Astrocyte of the hippocampus (primary cell): ENCODE data around the gene MRPL33.
A peak's percentile ranks its signal among the peaks of the same experiment; 100 is the strongest.

Experiments used
- DNase-seq: peaks from one replicate; pipeline ENCODE4 v3.0.0; 2011; ENCODE audit warnings: low read depth, low spot score

MRPL33 gene

DNA sequence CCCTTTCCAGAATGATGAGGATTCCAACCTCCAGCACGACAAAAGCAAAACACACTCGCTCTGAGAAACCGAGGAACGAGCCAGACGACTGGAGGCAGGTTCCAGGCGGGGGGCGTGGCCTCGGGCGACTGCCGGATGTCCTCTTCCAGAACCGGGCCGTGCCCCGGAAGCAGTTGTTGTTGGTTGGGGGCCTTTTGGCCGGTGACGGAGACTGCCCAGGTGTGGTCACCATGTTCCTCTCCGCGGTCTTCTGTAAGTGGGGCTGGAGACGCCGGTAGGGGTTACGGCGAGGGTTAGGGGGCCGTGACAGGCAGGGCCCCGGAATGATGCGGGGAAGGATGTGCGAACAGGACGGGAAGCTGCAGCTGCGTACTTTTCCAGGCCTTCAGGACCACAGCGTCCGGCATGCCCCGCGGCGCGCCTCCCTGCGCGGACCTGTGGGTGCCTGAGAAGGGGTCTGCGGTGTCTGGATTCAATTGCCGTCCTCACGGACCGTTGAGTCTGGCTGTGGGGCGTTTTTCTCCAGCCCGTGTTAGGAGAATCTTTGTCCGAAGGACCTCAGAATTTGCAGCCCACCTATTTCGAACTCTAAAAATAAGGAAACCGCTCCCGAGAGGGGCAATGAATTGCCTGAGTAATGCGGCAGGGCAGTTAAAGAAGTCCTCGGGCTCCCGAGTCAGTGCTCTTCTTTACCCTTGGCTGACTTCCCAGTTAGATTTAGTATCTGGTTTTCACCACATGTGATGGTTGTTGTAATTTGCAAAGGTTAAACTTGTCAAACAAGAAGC lies at the start of gene MRPL33:
MRPL33 (plus strand) TSS at position 172 of the 788 bp plus-strand sequence; CDS start at position 231, 59 bp downstream.
- peak; percentile 97 for DNase-seq

DNA sequence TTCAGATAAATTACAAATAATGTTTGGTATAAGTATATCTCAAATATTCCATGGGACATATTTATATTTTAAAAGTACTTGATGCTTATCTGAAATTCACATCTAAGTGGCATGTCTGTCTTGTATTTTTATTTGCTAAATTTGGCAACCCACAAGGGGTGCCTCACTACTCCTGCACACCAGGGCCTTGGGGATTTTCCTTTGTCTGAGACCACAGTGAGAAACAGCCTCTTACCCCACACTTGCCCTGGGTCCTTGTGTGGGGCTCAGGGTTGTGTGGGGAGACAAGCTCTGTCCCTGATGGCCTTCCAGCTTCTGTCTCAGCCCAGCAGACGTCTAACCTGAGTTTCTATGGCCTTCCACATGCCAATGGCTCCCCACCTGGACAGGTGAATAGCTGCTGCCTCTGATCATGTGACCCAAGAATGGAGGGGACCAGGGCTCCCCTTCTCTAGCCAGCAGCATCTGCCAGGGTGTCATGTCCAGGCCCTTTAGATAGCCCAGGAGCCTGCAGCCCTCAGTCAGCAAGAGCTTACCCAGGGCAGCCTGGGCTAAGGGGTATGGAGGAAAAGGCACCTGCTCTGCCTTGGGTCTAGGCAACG lies 49.5 kb upstream of the MRPL33 start:
- no peak for DNase-seq

DNA sequence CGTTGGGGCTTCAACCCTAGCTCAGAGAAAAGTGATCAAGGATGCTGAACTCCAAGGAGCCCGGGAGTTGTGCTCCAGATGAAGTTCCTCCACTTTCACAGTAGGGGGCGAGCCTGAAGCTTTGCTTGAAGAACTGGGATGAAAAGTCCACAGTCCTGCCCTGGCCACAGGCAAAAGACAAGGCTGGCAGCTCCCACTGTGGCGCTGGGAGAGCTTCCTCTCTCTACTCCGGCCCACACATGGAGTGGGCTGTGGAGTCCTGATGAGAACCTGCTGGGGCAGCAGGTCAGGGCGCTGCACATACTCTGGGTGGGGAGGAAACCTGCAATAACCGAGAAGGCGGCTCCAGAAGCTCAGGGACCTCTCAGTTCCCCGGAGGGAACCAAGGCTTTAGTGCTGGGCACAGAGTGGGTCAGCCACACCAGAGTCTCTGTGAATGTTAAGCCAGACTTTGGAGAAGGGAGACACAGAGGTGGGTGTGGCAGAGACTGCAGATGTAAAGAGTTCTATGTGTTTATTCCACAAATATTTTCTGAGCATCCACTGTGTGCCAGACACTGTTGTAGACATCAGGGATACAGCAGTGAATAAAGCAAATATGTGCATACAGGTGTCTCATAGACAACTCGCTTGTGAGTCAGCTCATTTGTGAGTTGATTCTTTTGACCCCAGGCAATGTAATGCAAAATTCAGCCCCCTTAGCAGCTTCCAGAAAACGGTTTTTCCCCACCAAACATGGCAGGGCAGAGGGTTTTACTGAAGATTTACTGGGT lies 48.0 kb upstream of the MRPL33 start:
- DNase-seq: peak; percentile 85

DNA sequence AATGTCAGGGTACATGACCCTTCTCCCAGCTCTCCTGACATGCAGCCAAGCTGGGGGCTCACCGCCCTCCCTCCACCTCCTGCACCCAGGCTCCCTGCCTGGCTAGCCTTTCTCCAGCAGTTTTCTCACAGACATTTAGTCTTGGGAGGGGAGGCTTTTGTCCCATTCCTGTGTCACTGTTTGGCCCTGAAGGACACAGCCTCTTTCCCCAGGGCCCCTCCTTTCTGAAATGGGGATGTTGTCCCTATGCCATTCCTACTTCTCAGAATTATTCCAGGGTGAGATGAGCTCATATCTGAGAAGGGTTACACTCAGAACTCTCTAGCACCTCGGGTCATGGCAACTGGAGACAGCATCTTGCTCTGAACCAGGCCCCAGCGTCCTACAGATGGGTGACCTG lies 47.3 kb upstream of the MRPL33 start:
- no peak for DNase-seq

DNA sequence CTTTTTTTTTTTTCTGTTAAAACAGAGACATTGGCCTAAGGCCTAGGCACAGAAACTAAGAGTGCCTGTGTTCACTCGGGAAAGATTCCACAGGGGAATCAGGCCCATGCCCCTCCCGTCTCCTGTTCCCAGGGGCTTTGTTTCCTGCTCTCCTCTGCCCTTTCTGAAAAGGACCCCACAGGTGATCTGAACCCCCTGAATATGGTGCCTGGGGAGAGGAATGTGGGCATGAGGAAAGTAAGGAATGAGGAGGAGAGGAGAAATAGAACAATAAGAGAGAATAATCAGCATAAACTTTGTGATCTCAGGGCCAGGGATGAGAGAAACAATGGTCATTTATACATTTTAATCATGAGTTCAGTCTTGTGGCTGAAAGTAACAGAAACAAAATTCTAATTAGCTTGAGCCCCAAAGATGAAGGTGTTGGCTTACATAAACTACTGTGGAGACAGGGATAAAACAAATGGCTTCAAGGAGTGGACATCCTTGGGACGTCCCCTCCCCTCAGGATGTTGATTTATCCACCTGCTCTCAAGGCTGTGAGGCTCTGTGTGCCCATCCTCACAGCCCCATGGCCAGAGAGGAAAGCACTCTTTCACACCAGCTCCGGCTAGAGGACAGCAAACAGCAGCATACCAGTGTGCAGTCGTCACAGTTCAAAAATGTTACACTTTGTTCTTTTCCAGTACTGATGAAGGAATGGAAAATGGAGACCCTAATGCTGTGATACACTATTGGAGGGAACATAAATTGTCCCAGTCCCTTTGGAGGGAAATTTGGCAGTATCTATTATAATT lies 46.4 kb upstream of the MRPL33 start:
- DNase-seq: peak; percentile 84

DNA sequence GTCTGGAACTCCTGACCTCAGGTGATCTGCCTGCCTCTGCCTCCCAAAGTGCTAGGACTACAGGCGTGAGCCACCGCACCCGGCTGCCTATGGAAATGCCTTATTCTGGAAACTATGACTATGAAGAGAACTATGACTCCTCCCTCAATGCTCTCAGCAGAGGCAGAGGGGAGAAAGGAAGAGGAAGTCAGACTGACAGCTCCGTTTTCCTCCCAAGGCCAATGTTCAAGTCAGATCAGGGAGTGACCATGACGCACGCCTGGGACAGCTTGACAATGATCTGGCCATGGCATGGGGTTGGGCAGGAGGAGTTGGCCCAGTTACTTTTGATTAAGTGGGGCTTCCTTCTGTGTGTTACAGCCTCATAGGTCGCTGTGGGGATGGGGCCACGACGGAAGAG lies 44.3 kb upstream of the MRPL33 start:
- DNase-seq: no peak

DNA sequence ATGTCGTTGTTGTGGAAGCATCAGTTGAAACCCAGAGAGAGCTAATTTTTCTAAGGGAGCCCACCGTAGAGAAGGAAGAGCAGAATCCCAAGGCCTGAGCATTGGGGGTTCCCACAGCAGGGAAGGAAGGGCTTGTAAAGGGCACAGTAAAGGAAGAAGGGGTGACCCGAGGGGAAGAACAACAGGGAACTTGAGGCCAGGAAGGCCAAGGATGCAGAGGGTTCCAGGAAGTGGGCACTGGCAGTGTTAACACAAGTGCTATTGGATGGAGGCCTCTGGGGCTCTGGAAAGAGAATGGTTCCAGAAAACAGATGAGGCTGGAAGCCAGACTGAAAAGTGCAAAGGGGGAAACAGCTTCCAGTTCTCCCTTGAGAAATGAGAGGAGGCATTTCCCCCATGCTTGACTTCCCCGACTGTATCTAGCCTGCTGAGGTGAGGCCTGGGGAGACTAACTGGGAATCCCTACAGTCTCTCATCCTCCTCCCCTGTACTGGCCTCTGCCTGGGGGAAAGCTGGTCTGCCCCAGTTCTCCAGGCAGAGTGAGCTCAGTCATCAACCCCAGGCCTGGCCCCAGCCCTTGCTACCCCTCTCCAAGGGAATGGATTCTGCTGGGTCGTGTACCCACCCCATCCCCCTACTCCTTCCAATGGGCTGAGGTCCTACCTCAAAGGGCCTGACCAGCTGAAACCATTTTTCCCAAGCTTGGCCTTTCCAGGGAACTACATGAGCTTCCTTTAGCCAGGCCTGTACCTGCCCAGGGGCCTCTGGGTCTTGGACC lies 43.2 kb upstream of the MRPL33 start:
- DNase-seq: no peak

DNA sequence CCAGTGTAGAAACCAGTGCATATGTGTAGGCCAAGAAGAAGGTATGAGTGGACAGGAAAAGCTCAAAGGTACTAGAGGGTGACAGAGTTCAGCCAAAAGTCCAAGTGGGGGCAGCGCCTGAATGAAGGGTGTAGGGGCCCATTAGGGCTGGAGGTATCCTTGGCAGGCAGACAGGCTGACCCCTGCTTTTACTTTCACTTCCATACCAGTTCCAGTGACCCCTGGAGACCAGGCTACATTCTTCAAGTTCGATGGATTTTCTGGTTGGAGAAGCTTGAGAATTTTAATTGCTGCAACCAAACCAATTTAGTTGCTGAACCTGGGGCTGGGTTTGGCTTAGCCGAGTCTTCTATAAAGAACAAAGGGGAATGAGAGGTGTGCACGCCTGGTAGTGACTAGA lies 42.3 kb upstream of the MRPL33 start:
- DNase-seq: no peak

DNA sequence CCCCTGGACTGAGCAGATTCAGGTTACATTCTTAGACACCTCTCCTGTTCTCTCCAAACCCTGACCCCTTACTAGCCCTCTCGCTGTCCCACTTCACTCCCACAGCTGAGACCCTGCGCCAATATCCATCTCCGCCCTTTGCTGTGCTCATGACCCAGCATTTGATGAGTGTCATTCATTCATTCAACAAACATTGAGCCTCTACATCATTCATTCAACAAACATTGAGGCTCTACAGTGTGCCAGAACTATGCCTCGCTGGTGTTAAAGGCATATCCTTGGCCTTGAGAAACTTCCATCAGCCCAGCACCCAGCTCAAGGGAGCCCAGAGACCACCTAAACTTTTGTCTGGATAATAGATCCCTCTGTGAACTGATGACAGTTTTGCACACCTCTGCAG lies 41.9 kb upstream of the MRPL33 start:
- no peak for DNase-seq

DNA sequence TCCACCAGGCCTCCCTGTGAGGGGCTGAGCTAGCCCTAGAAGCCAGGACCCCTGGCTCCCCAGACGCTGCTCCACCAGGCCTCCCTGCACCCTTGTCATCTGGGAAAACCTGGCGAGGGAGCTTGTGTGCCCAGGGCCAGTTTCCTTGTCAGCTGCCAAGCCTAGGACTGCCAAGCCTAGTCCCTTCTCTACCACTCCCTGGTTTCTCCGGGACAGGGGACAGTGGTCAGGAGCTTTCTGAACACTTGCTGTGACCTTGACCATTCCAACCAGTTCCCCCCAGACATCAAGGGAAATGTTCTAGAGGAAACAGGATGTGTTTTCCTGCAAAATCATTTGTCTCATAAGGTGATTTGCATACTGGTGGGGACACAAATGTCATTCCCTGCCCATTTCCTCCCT lies 41.3 kb upstream of the MRPL33 start:
- no peak for DNase-seq

DNA sequence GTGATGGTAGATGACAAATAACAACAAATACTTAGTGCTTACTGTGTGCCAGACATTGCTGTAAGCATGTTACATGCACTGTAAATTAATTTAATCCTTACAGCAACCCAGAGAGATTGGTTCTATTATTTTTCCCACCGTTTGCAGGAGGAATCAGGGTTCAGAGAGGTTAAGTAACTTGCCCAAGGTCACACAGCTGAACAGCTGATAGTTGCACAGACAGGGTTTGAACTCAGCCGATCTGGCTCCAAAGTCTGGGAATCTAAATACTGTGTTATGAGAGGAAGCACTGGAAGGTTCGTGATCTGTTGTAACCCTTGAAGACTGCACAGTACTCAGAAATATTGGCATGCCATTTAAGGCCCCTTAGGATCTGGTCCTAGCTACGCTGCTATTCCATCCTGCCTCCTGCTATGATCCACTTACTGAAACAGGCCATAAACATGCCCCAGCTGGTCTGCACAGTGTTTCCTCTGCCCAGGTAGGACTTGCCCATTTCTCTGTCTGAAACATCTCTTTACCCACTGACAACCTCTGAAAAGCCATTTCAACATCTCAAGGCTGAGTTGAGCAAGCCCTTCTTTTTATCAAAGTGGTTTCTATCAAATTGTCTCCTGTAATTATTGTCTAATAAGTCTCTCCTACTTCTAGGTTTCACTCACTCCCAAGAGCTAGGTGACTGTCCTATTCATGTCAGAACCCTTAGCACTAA lies 40.4 kb upstream of the MRPL33 start:
- no peak for DNase-seq

DNA sequence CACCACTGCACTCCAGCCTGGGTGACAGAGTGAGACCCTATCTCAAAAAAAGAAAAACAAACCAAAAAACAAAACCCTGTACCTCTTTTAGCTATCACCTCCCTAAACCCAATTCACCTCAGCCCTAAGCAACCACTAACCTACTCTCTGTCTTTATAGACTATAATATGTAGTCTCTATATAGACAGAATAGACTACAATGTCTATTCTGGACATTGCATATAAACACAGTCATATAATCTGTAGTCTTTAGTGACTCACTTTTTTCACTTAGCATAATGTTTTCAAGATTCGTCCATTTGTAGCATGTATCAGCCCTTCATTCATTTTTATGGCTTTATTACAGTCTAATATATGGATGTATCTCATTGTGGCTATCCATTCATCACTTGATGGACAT lies 37.2 kb upstream of the MRPL33 start:
- no peak for DNase-seq

DNA sequence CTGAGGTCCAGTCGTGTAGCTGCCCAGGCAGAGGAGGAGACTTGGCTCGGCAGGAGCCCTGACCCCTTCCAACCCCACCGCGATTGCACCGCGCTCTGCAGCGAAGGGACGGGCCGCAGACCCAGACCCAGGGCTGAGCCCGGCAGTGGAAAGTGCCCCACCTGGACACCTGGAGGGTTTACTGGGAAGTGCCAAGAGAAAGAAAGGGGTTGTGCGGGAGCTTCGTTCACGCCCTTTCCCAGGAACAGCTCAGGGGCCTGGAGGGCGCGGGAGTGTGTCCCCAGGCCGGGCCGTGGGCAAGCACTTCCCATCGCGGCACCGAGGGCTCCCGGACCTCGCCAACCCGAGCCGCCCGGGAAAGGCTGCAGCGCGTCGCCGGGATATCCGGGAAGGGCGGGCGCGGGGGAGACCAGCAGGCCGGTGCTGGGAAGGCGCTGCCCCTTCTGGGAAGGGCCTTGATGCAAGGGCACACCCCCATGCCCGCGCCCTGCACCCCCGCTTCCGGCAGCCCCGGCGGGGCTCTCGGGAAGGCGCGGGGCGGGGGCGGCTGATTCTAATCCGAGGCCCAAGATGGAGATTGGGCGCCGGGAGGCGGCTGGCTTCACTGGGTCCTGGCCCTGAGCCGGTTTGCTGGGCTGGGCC lies 36.1 kb upstream of the MRPL33 start:
- DNase-seq: peak; percentile 76

DNA sequence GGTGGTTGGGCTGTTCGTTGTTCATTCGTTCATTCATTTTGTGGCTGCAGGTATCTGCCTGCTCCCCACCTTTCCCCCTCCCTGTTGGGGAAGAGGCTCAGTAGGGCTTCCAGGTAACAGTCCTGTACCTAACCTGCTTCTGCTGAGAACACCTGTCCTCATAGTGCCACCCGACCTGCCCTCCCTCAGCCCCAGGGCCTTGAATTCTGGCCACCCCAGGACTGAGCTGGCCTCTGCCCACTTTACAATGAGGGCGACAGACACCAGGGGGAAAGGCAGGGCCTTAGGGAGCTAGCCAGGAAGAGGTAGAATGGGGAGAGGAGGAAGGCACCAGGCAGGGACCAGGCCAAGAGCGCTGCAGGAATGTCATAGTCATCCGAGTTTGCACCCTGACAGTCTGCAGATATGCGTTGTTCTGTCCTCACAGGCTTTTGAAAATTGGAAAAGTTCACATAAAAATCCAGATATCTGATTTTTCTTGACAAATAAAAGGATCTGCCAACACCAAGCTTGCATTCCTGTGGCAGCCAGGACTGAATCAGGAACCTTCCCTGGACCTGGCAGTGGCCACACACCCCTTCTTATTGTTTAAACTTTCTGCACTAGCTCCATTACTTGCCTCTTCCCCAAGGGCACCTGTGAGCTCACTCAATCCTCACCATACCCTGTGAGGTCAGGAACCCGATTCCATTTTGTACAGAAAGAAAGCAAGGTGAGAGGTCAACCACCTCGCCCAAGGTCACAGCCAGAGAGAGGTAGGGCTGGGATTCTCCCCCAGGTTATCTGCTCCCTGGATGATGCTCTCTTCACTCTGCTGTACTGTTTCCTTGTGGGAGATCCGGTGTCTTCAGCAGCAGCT lies 35.3 kb upstream of the MRPL33 start:
- DNase-seq: peak; percentile 50

DNA sequence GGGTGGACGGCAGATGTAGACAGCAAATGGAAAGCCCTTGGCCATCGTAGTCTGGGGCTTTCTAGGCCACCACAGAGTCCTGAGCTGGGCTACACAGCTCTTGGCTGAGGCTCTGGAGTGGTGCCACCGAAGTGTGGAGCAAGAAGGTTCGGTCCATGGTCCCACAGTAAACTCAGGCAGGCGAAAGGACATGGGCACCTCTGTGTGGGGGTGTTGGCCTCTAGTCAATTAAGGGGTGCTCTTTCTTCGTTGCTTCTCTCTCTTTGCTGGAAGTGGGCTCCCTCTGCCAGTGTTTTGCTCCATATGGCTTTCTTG lies 34.7 kb upstream of the MRPL33 start:
- no peak for DNase-seq

DNA sequence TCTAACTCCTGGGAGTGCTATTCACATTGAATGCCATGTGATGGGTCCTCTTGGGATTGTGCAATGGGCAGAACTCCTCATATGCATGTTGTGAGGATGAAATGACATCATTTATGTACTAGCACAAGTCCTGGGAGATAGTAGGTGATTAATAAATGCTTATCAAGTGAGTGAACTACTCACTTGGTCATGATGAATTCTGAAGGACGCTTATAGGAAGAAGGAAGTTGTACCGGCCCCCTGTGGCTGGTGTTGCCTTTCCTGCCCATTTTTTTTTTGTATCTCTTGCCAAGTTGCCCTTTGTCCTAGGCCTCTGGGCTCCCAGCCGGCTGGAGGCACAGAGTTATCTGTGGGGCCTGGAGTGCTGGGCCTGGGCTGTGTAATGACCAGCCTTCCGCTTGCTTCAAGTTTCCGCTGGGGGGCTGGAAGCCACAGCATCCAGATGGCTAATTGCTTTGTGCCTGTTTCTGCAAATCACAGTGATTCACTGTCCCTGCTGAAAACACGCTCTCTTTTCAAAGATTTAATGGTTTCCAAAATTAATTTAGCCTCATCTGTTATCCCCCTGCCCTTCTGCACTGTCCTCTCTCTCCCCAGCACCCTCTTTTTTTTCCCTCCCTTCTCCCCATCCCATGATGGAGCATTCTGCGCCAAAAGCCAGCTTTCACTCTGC lies 33.7 kb upstream of the MRPL33 start:
- no peak for DNase-seq

DNA sequence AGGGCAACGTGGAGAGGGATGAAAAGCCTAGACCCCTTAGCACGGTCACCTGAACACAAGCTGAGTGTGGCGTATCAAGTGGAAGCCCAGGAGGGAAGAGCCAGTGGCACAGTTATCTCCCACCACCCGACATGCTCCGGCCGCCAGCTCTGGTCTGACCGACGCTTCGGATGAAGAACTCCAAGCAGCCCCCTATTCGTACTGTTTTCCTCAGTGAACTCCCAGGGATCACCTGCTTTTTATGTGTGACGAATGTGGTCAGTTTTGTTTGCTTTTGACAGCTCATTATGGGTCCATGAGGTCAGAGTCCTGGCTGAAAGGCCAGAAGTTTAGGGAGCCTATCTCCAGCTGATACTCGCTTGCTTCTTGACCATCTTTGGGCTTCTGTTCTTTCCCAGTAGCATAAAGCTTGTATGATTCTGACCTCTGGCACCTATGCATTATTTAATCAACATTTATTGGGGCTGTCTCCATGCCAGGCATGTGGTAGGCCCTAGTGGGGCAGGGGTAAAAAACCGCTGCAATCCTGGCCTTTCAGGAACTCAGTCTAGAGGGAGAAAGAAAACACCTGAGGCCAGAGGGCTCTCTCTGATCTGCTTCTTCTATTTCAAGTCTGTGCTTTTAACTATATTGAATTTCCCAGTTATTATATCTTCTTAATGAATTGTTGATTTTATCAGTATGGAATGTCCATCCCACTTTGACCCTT lies 33.0 kb upstream of the MRPL33 start:
- DNase-seq: no peak

DNA sequence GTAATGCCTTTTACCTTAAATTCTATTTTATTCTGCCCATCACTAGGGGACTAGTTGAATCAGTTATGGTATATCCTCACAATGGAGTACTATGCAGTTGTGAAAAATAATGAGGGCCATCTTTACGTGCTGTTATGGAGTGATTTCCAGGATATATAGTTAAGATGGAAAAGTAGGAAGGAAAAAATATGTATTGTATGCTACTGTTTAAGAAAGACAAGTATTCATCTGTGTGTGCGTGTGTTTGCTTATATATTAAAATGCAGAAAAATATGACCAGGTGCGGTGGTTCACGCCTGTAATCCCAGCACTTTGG lies 32.5 kb upstream of the MRPL33 start:
- DNase-seq: no peak
